Gastroesophageal sphincter (tissue), 4 donors: ENCODE data around the gene MYOM3. TPM values are rescaled to one million over a fixed set of nuclear protein-coding genes. Genes with fewer than 3 reads are reported as not detected.

Experiments used
- ATAC-seq: fragments of 150-250 bp; one replicate; pipeline ENCODE4 v1.9.1; 2016; ENCODE audit warnings: mild to moderate bottlenecking, moderate library complexity
- H3K27ac ChIP-seq, 4 donors: fragments of 200-600 bp; sonication (generic) in 3 of 4; 1 replicate in 3 of 4; 2 replicates in 1 of 4; pipeline ENCODE4 v1.5.1; 2016 to 2019
- H3K27me3 ChIP-seq: fragments of 200-600 bp; sonication (generic); one replicate; pipeline ENCODE4 v1.5.1; 2019
- H3K36me3 ChIP-seq, 2 donors: fragments of 200-600 bp; sonication (generic); one replicate each; pipeline ENCODE4 v1.5.1; 2019; ENCODE audit warnings: control low read depth in 1 of 2
- H3K4me1 ChIP-seq, 3 donors: fragments of 200-600 bp; sonication (generic); 1 replicate in 2 of 3; 2 replicates in 1 of 3; pipeline ENCODE4 v1.5.1; 2016 to 2019; ENCODE audit warnings: control low read depth in 2 of 3
- H3K4me3 ChIP-seq, 2 donors: fragments of 200-600 bp; sonication (generic); one replicate each; pipeline ENCODE4 v1.5.1; 2019; ENCODE audit warnings: mild to moderate bottlenecking in 1 of 2, moderate library complexity in 1 of 2
- H3K9me3 ChIP-seq, 3 donors: fragments of 200-600 bp; sonication (generic); one replicate each; pipeline ENCODE4 v1.5.1; 2017 to 2019; ENCODE audit warnings: control low read depth in 2 of 3
- EP300 ChIP-seq: sonication (generic); formaldehyde crosslinking; IDR thresholded peaks from one replicate; pipeline ENCODE4 v1.6.1; 2017; ENCODE audit warnings: antibody characterized with exemption, mild to moderate bottlenecking
- POLR2A ChIP-seq, 2 donors: fragments of 450-650 bp; IDR thresholded peaks; one replicate each; pipeline ENCODE4 v1.6.1; 2017; ENCODE audit warnings: antibody characterized with exemption in 2 of 2, mild to moderate bottlenecking in 2 of 2, moderate library complexity in 1 of 2
- POLR2AphosphoS5 ChIP-seq: sonication (generic); formaldehyde crosslinking; IDR thresholded peaks from one replicate; pipeline ENCODE4 v1.6.1; 2017; ENCODE audit warnings: antibody characterized with exemption
- WGBS, 2 donors: methylation state at CpG; one replicate each; pipeline ENCODE4 v1.1.5; 2018; ENCODE audit warnings: low coverage in 1 of 2; 5-methylcytosine and 5-hydroxymethylcytosine counted together
- total RNA-seq, 4 donors: library from RNA; depleted of rRNA; stranded (reverse); fragments of >200 nt; gene quantifications; one replicate each; pipeline ENCODE4 v1.1.0, GENCODE V29; 2016
- TF ChIP-seq, protein P1 (sequence below), 4 experiments: fragments of 200-600 bp in 2 of 4; fragments of 450-650 bp in 2 of 4; sonication (generic) in 1 of 4; IDR thresholded peaks; one replicate each; pipeline ENCODE4 v1.5.1; 2017 to 2019; ENCODE audit warnings: antibody characterized with exemption in 4 of 4, mild to moderate bottlenecking in 2 of 4, moderate library complexity in 2 of 4

The MYOM3 gene
- total RNA-seq, 4 donors from 2014 or later: 0.31 to 2.4 TPM; not detected in 2

DNA sequence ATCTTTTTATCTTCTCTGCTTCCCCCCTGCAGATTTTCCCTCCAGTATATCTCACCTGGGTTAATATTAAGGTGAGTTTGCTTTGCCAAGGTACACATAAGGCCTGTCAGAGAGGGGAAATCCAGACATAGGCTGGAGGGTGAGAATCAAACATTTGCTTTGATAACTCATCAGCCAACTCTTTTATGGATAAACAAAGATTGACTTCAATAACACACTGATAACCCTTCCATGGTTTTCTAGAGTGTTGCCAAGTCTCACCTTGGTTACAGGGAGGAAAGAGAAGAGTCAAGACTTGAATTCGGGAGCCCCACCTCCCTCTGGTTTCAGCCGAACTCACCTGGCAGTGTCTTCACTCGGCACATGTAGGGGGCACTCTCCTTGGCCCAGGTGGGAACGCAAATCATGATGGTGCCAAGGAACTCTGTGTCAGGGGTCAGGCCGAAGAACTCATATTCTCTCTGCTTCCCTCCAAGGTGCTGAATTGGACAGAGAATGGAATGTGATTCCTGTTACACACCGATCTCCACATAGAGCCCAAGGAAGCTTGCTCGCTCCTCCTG is 15.9 kb upstream of the MYOM3 start:
- Histone ChIP-seq H3K27ac (no peak overlapping the region), H3K36me3 (no peaks in the 10 kb centered on the region), H3K4me3 (no peak overlapping the region), H3K9me3 (peaks cover 0 to 13% (median 0%) of the 10 kb centered on the region in 3 donors), H3K4me1 (no peaks in the 10 kb centered on the region), H3K27me3 (no peaks in the 10 kb centered on the region)
- ATAC-seq: no peak
- TF ChIP-seq, protein P1, sequence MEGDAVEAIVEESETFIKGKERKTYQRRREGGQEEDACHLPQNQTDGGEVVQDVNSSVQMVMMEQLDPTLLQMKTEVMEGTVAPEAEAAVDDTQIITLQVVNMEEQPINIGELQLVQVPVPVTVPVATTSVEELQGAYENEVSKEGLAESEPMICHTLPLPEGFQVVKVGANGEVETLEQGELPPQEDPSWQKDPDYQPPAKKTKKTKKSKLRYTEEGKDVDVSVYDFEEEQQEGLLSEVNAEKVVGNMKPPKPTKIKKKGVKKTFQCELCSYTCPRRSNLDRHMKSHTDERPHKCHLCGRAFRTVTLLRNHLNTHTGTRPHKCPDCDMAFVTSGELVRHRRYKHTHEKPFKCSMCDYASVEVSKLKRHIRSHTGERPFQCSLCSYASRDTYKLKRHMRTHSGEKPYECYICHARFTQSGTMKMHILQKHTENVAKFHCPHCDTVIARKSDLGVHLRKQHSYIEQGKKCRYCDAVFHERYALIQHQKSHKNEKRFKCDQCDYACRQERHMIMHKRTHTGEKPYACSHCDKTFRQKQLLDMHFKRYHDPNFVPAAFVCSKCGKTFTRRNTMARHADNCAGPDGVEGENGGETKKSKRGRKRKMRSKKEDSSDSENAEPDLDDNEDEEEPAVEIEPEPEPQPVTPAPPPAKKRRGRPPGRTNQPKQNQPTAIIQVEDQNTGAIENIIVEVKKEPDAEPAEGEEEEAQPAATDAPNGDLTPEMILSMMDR (IDR thresholded peaks at IDR 0.05): no peak
- TF ChIP-seq EP300: no peak
- TF ChIP-seq POLR2AphosphoS5: no peak
- no peak for TF ChIP-seq POLR2A (IDR thresholded peaks at IDR 0.05)
- WGBS, 2 donors: 57 to 73% methylated on average over 4 to 7 of the region's 7 CpGs

DNA sequence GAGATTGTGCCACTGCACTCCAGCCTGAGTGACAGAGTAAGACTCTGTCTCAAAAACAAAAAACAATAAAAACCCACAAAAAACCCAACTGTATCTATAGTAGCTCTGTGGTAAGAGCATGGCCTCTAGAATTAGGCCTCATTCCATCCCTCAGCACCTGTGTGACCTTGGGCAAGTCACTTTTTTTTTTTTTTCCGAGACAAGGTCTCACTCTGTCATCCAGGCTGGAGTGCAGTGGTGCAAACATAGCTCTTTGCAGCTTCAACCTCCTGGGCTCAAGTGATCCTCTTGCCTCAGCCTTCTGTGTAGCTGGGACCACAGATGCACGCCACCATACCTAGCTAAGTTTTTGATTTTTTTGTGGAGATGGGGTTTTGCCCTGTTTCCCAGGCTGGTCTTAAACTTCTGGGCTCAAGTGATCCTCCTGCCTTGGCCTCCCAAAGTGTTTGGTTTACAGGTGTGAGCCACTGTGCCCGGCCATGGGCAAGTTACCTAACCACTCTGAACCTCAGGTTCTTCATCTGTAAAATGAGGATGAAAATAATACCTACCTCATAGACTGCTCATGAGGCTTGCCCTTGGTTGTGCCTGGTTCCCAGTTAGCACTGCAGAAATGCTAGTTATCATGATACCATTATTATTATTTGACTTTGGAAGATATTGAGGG is 15.3 kb upstream of the MYOM3 start:
- H3K27me3 ChIP-seq: no peaks in the 10 kb centered on the region
- no peaks in the 10 kb centered on the region for H3K4me1 ChIP-seq
- no peak overlapping the region for H3K4me3 ChIP-seq
- no peak for ATAC-seq
- 83 to 84% methylated on average over 2 of the region's 3 CpGs for WGBS, 2 donors
- no peak for TF ChIP-seq POLR2A (IDR thresholded peaks at IDR 0.05)
- no peak for TF ChIP-seq POLR2AphosphoS5
- TF ChIP-seq, protein P1 (IDR thresholded peaks at IDR 0.05): no peak
- no peak for TF ChIP-seq EP300
- H3K36me3 ChIP-seq: no peaks in the 10 kb centered on the region
- H3K9me3 ChIP-seq: peaks cover 0 to 13% (median 0%) of the 10 kb centered on the region in 3 donors
- H3K27ac ChIP-seq: no peak overlapping the region

- Histone ChIP-seq H3K27ac (no peak overlapping the region), H3K9me3 (peaks cover 0 to 13% (median 0%) of the 10 kb centered on the region in 3 donors), H3K27me3 (no peaks in the 10 kb centered on the region), H3K4me3 (no peak overlapping the region), H3K36me3 (no peaks in the 10 kb centered on the region), H3K4me1 (no peaks in the 10 kb centered on the region)
- ATAC-seq: no peak
- no peak for TF ChIP-seq EP300
- TF ChIP-seq POLR2A (IDR thresholded peaks at IDR 0.05): no peak
- no peak for TF ChIP-seq POLR2AphosphoS5
- TF ChIP-seq, protein P1 (IDR thresholded peaks at IDR 0.05): no peak
- whole genome bisulfite sequencing, 2 donors: 67 to 73% methylated on average over 3 to 5 of the region's 5 CpGs
These were observed 14.7 kb upstream of the MYOM3 start for GRCh38 chr1:24126672-24127023.

DNA sequence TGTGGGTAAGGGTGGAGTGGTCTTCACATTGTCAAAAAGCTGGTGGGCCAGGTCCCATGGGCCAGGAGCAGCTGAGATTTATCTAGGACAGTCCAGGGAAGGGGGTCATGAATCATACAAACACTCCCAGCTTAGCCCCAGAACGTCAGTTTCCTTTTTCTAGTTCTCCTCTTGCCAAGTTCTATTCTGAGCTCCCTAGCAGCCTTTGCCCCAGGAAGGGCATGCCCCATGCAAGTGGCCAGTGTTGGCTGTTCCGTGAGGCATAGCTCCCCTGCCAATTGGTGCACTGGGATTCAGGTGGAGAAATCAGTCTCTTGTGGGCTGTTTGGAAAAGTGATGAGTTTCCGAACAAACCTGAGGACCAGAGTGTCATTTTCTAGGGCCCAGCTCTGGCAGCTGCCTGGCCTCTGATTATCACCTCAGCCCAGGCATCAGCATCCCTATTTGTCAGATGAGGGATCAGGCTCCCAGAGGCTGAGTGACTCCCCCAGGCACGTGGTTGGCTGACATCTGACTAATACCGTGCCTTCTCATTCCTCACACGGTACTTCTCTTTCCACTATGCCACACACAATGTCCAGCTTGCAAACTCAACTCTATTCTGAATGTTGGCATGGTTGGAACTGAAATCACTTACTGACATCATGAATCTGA is 14.2 kb upstream of the MYOM3 start:
- Histone ChIP-seq H3K4me1 (no peaks in the 10 kb centered on the region), H3K36me3 (no peaks in the 10 kb centered on the region), H3K4me3 (no peak overlapping the region), H3K9me3 (peaks cover 0 to 13% (median 0%) of the 10 kb centered on the region in 3 donors), H3K27me3 (no peaks in the 10 kb centered on the region), H3K27ac (no peak overlapping the region)
- WGBS, 2 donors: 11 to 19% methylated on average over 1 to 5 of the region's 6 CpGs
- TF ChIP-seq, protein P1 (IDR thresholded peaks at IDR 0.05): no peak
- no peak for TF ChIP-seq POLR2A (IDR thresholded peaks at IDR 0.05)
- TF ChIP-seq EP300: no peak
- no peak for TF ChIP-seq POLR2AphosphoS5
- ATAC-seq: no peak
